ENCODE data around the gene HDAC9. TPM values are rescaled to one million over a fixed set of nuclear protein-coding genes. Genes with fewer than 3 reads are reported as not detected.

HDAC9 gene
- total RNA-seq, 1 experiment from 2014 or later = 7.7 TPM

DNA sequence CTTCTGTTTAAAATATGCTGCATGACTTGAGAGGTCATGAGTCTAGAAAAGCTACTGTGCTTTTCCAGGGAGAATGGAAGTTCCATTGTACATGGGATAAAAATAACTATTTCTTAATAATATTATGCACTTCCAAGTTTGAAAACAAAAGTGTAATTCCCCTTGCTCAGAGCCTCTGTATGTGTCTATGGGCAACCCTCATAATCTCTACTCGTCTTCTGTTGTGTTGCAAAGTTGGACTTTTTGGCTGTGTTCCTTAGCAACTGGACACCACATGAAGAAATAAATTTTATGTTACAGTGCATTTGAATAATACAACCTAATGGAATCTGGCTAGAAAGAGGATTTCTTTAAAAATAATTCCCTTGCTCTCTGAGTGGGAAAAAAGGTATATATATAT is 379.3 kb downstream of the HDAC9 start:
- no peak for TF ChIP-seq CTCF (conservative IDR thresholded peaks at IDR 0.05)

More for the DNA sequence above, 379.3 kb downstream of the HDAC9 start:
- Mint-ChIP-seq H3K27me3 (ENCODE audit: low read depth) (no peaks in the 10 kb centered on the region), H3K9me3 (peaks cover 6 to 7% of the 10 kb centered on the region in 2 experiments; a peak in 2 of 5 replicates), H3K4me3 (no peak overlapping the region), H3K36me3 (ENCODE audit: insufficient read depth in 1 of 3, low read depth in 3 of 3) (peaks cover 0 to 11% (median 0%) of the 10 kb centered on the region in 3 experiments; a peak in 1 of 7 replicates), H3K4me1 (no peaks in the 10 kb centered on the region), H3K27ac (no peak overlapping the region)
- Histone ChIP-seq H3K56ac (ENCODE audit: insufficient read length, low read depth, low read length) (no peak overlapping the region), H3K9ac (ENCODE audit: extremely low read depth, insufficient read length, low read length) (no peak overlapping the region), H2BK5ac (ENCODE audit: insufficient read length, low read length) (no peak overlapping the region), H2BK20ac (ENCODE audit: low read depth, low read length, poor library complexity, severe bottlenecking) (no peak overlapping the region), H2BK15ac (ENCODE audit: low read depth, low read length) (no peak overlapping the region), H4K91ac (ENCODE audit: insufficient read length, low read depth, low read length) (no peak overlapping the region), H4K5ac (ENCODE audit: insufficient read length, low read depth, low read length) (no peak overlapping the region), H3K14ac (ENCODE audit: insufficient read depth, low read length) (no peak overlapping the region), H3K23me2 (ENCODE audit: insufficient read length, low read depth, low read length, poor library complexity, severe bottlenecking) (no peaks in the 10 kb centered on the region), H4K20me1 (ENCODE audit: control insufficient read depth, insufficient read depth, insufficient read length) (no peaks in the 10 kb centered on the region), H3K27me3 (ENCODE audit: insufficient read depth, low read length) (no peaks in the 10 kb centered on the region), H2BK120ac (ENCODE audit: low read depth, low read length, poor library complexity, severe bottlenecking) (no peak overlapping the region), H2BK12ac (ENCODE audit: insufficient read length, low read depth, low read length) (no peak overlapping the region), H3K4me1 (ENCODE audit: insufficient read depth, low read length) (no peaks in the 10 kb centered on the region), H4K8ac (replicated peaks; ENCODE audit: insufficient read length, low read depth, low read length) (no peak overlapping the region), H3K79me1 (ENCODE audit: insufficient read depth, low read depth, low read length, poor library complexity, severe bottlenecking) (no peaks in the 10 kb centered on the region), H3K18ac (ENCODE audit: insufficient read length, low read depth, low read length) (no peak overlapping the region), H3K23ac (ENCODE audit: insufficient read length, low read depth, low read length) (no peak overlapping the region), H3K79me2 (ENCODE audit: insufficient read depth, low read length) (no peaks in the 10 kb centered on the region), H3K27ac (ENCODE audit: insufficient read length, low read depth, low read length) (no peak overlapping the region), H2AFZ (ENCODE audit: low read length) (no peak overlapping the region), H3K4me2 (ENCODE audit: insufficient read depth, insufficient read length, low read length) (no peak overlapping the region), H3K9me3 (ENCODE audit: control insufficient read depth, low read depth, low read length) (no peaks in the 10 kb centered on the region), H3K4ac (ENCODE audit: low read depth, low read length) (no peak overlapping the region), H3T11ph (ENCODE audit: low read length) (no peak overlapping the region), H2AK5ac (ENCODE audit: insufficient read length, low read length) (no peak overlapping the region)
- WGBS (ENCODE audit: extremely low coverage, insufficient read length, low lambda C conversion rate) = no CpG with 5 or more reads among the region's 1 CpG
- DNase-seq = no peak

Measured in H9 (cell line).